ENCODE measurements around the gene SLX1A.
"Not testable (repeated sequence)": the region's sequence is repeated elsewhere in the genome, so short reads cannot be mapped to it uniquely, and the experiment has no call there.

Gene SLX1A

DNA sequence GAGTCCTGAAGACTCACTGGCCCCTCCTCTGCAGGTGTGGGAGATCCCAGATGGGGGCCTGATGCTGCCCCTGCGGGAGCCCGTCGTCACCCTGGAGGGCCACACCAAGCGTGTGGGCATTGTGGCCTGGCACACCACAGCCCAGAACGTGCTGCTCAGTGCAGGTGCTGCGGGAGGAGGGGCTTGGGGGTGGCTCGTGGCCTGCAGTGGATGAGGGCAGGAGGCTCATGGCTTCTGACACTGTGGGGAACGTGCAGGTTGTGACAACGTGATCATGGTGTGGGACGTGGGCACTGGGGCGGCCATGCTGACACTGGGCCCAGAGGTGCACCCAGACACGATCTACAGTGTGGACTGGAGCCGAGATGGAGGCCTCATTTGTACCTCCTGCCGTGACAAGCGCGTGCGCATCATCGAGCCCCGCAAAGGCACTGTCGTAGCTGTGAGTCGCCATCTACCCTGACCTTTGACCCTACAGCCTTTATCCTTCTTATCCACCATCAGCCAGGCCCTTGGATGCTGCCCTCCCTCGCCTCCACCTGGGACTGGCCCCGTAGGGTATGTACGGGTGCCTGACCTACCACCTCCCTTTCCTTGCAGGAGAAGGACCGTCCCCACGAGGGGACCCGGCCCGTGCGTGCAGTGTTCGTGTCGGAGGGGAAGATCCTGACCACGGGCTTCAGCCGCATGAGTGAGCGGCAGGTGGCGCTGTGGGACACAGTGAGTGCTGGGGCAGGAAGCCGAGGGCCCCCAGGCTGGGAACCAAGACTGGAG is 6.7 kb upstream of the SLX1A start:
- peak overlapping the region; percentile 96 for H3K4me2 ChIP-seq (ENCODE audit: low read length)
- H3K27ac ChIP-seq (ENCODE audit: low read depth, low read length): peak overlapping the region; percentile 96
- no peaks in the 10 kb centered on the region for H3K27me3 ChIP-seq (ENCODE audit: control insufficient read depth, low read length)
- no peaks in the 10 kb centered on the region for H3K9me3 ChIP-seq (ENCODE audit: control insufficient read depth, insufficient read depth, low read length)
- peaks cover 45% of the 10 kb centered on the region for H3K79me2 ChIP-seq (ENCODE audit: control insufficient read depth, low read length)
- H3K9me2 ChIP-seq (replicated peaks; ENCODE audit: control insufficient read depth, low read length): no peaks in the 10 kb centered on the region
- H3K36me3 ChIP-seq (ENCODE audit: control insufficient read depth, low read length): peaks cover 43% of the 10 kb centered on the region
- H3K4me1 ChIP-seq (ENCODE audit: control insufficient read depth, low read length): peaks cover 45% of the 10 kb centered on the region
- TF ChIP-seq EZH2phosphoT487 (IDR thresholded peaks at IDR 0.05; ENCODE audit: borderline replicate concordance, low read length): no peak
- TF ChIP-seq, protein P1, sequence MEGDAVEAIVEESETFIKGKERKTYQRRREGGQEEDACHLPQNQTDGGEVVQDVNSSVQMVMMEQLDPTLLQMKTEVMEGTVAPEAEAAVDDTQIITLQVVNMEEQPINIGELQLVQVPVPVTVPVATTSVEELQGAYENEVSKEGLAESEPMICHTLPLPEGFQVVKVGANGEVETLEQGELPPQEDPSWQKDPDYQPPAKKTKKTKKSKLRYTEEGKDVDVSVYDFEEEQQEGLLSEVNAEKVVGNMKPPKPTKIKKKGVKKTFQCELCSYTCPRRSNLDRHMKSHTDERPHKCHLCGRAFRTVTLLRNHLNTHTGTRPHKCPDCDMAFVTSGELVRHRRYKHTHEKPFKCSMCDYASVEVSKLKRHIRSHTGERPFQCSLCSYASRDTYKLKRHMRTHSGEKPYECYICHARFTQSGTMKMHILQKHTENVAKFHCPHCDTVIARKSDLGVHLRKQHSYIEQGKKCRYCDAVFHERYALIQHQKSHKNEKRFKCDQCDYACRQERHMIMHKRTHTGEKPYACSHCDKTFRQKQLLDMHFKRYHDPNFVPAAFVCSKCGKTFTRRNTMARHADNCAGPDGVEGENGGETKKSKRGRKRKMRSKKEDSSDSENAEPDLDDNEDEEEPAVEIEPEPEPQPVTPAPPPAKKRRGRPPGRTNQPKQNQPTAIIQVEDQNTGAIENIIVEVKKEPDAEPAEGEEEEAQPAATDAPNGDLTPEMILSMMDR (IDR thresholded peaks at IDR 0.05; ENCODE audit: low read depth, low read length, poor library complexity, severe bottlenecking): peak; percentile 98
- peaks cover 35% of the 10 kb centered on the region for H3F3A ChIP-seq (ENCODE audit: control insufficient read depth, insufficient read depth)
- peaks cover 6% of the 10 kb centered on the region; the same call in 1 of the 2 replicates for H4K20me1 ChIP-seq (ENCODE audit: control insufficient read depth, insufficient read depth, low read depth, low read length)
- H3K4me3 ChIP-seq (ENCODE audit: low read length): peak overlapping the region; percentile 84

GRCh38 chr16:30187556-30187865 is 6.2 kb upstream of the SLX1A start:
- H3K4me3 ChIP-seq (ENCODE audit: low read length): peak overlapping the region; percentile 84; the same call in 1 of the 2 replicates
- H3F3A ChIP-seq (ENCODE audit: control insufficient read depth, insufficient read depth): peaks cover 35% of the 10 kb centered on the region
- no peaks in the 10 kb centered on the region for H3K27me3 ChIP-seq (ENCODE audit: control insufficient read depth, low read length)
- H4K20me1 ChIP-seq (ENCODE audit: control insufficient read depth, insufficient read depth, low read depth, low read length): peaks cover 6% of the 10 kb centered on the region; the same call in 1 of the 2 replicates
- TF ChIP-seq, protein P1 (IDR thresholded peaks at IDR 0.05; ENCODE audit: low read depth, low read length, poor library complexity, severe bottlenecking): no peak
- no peak for TF ChIP-seq EZH2phosphoT487 (IDR thresholded peaks at IDR 0.05; ENCODE audit: borderline replicate concordance, low read length)
- peak overlapping the region; percentile 96 for H3K4me2 ChIP-seq (ENCODE audit: low read length)
- no peaks in the 10 kb centered on the region for H3K9me2 ChIP-seq (replicated peaks; ENCODE audit: control insufficient read depth, low read length)
- H3K9me3 ChIP-seq (ENCODE audit: control insufficient read depth, insufficient read depth, low read length): no peaks in the 10 kb centered on the region
- peaks cover 43% of the 10 kb centered on the region for H3K36me3 ChIP-seq (ENCODE audit: control insufficient read depth, low read length)
- H3K79me2 ChIP-seq (ENCODE audit: control insufficient read depth, low read length): peaks cover 45% of the 10 kb centered on the region
- H3K27ac ChIP-seq (ENCODE audit: low read depth, low read length): peak overlapping the region; percentile 96
- peaks cover 40% of the 10 kb centered on the region for H3K4me1 ChIP-seq (ENCODE audit: control insufficient read depth, low read length)

DNA sequence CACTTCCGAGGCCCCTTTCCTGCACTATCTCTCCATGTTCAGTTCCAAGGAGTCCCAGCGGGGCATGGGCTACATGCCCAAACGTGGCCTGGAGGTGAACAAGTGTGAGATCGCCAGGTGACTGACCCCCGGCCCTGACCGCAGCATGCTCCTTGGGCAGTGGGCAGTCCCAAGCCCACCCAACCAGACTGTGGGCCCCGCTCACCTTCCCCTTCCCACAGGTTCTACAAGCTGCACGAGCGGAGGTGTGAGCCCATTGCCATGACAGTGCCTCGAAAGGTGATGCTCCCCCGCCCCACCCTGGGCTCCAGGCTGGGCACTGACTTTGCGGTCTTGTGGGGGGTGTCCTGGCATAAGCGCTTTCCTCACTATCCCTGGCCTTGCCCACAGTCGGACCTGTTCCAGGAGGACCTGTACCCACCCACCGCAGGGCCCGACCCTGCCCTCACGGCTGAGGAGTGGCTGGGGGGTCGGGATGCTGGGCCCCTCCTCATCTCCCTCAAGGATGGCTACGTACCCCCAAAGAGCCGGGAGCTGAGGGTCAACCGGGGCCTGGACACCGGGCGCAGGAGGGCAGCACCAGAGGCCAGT is 5.6 kb upstream of the SLX1A start:
- Histone ChIP-seq H3K4me3 (ENCODE audit: low read length) (no peak overlapping the region), H3K36me3 (ENCODE audit: control insufficient read depth, low read length) (peaks cover 43% of the 10 kb centered on the region), H3F3A (ENCODE audit: control insufficient read depth, insufficient read depth) (peaks cover 35% of the 10 kb centered on the region), H3K9me3 (ENCODE audit: control insufficient read depth, insufficient read depth, low read length) (no peaks in the 10 kb centered on the region), H4K20me1 (ENCODE audit: control insufficient read depth, insufficient read depth, low read depth, low read length) (peaks cover 6% of the 10 kb centered on the region; the same call in 1 of the 2 replicates), H3K4me2 (ENCODE audit: low read length) (peak overlapping the region; percentile 96; the same call in 1 of the 2 replicates), H3K27ac (ENCODE audit: low read depth, low read length) (peak overlapping the region; percentile 96; the same call in 1 of the 2 replicates), H3K9me2 (replicated peaks; ENCODE audit: control insufficient read depth, low read length) (no peaks in the 10 kb centered on the region), H3K4me1 (ENCODE audit: control insufficient read depth, low read length) (peaks cover 35% of the 10 kb centered on the region), H3K27me3 (ENCODE audit: control insufficient read depth, low read length) (no peaks in the 10 kb centered on the region), H3K79me2 (ENCODE audit: control insufficient read depth, low read length) (peaks cover 45% of the 10 kb centered on the region)
- TF ChIP-seq EZH2phosphoT487 (IDR thresholded peaks at IDR 0.05; ENCODE audit: borderline replicate concordance, low read length): no peak
- TF ChIP-seq, protein P1 (IDR thresholded peaks at IDR 0.05; ENCODE audit: low read depth, low read length, poor library complexity, severe bottlenecking): no peak

DNA sequence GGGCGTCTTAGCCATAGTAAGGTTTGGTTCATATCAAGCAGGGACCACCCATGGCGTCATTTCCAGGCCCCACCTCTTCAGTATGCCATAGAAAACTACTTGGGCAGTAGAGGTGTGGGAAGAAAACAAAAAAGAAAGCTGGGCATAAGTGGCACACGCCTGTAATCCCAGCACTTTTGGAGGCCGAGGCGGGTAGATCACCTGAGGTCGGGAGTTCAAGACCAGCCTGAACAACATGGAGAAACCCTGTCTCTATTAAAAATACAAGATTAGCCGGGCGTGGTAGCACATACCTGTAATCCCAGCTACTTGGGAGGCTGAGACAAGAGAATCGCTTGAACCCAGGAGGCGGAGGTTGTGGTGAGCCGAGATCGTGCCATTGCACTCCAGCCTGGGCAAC is 2.5 kb upstream of the SLX1A start:
- H3K4me1 ChIP-seq (ENCODE audit: control insufficient read depth, low read length): peaks cover 21% of the 10 kb centered on the region
- H3K9me2 ChIP-seq (replicated peaks; ENCODE audit: control insufficient read depth, low read length); H3K9me3 ChIP-seq (ENCODE audit: control insufficient read depth, insufficient read depth, low read length); H3K27me3 ChIP-seq (ENCODE audit: control insufficient read depth, low read length); H3K4me3 ChIP-seq (ENCODE audit: low read length); H4K20me1 ChIP-seq (ENCODE audit: control insufficient read depth, insufficient read depth, low read depth, low read length); H3K4me2 ChIP-seq (ENCODE audit: low read length); H3K27ac ChIP-seq (ENCODE audit: low read depth, low read length): not testable (repeated sequence)
- H3K79me2 ChIP-seq (ENCODE audit: control insufficient read depth, low read length): peaks cover 25% of the 10 kb centered on the region
- H3F3A ChIP-seq (ENCODE audit: control insufficient read depth, insufficient read depth): peaks cover 19% of the 10 kb centered on the region
- H3K36me3 ChIP-seq (ENCODE audit: control insufficient read depth, low read length): peaks cover 22% of the 10 kb centered on the region

- H3K36me3 ChIP-seq (ENCODE audit: control insufficient read depth, low read length); H3K79me2 ChIP-seq (ENCODE audit: control insufficient read depth, low read length); H3K4me1 ChIP-seq (ENCODE audit: control insufficient read depth, low read length); H3K9me3 ChIP-seq (ENCODE audit: control insufficient read depth, insufficient read depth, low read length); H3K27me3 ChIP-seq (ENCODE audit: control insufficient read depth, low read length); H3K27ac ChIP-seq (ENCODE audit: low read depth, low read length); H3F3A ChIP-seq (ENCODE audit: control insufficient read depth, insufficient read depth); H3K4me3 ChIP-seq (ENCODE audit: low read length); H4K20me1 ChIP-seq (ENCODE audit: control insufficient read depth, insufficient read depth, low read depth, low read length); H3K4me2 ChIP-seq (ENCODE audit: low read length); H3K9me2 ChIP-seq (replicated peaks; ENCODE audit: control insufficient read depth, low read length): not testable (repeated sequence)
Observed at GRCh38 chr16:30193098-30193497, 577 bp upstream of the SLX1A start.
